ENCODE data around the gene CERKL. TPM values are rescaled to one million over a fixed set of nuclear protein-coding genes. Genes with fewer than 3 reads are reported as not detected.
A peak's percentile ranks its signal among the peaks of the same experiment; 100 is the strongest.

The CERKL gene
- polyA plus RNA-seq, 5 donors, result 7.1 to 10.6 (median 8.5) TPM

DNA sequence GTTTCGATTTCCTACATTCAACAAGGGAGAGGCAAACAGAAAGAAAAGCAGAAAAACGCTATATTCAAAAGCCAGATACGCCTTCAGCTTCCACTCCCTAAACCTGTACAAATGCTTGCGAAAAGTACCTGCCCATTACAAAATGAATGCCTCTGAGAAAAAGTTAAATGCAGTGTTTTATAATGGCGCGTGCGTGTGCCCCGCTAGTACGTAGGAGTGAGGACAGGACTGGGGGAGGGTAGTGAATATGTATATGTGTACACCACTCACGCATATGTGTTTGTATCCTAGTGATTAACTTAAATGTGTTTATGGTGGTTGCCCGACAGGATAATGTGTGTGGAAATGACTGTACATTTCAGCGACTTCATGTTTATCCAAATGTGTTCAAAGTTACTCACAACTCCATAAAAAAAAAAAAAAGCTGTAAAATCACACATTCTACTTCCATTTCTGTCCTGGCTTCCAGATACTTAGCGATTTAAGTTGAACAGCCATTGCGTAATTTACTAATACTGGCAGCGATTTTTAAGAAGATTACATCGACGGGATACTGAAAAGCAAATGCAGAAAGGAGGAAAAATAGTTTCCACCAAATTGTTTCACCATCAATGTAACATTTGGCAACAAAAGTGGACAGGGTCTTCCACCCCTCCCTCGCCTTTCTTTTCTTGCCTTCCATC lies 22.1 kb upstream of the CERKL start:
- DNase-seq, result no peak

- DNase-seq, result peak; percentile 71 to 76
These were observed 21.1 kb upstream of the CERKL start for GRCh38 chr2:181677912-181678586.

DNA sequence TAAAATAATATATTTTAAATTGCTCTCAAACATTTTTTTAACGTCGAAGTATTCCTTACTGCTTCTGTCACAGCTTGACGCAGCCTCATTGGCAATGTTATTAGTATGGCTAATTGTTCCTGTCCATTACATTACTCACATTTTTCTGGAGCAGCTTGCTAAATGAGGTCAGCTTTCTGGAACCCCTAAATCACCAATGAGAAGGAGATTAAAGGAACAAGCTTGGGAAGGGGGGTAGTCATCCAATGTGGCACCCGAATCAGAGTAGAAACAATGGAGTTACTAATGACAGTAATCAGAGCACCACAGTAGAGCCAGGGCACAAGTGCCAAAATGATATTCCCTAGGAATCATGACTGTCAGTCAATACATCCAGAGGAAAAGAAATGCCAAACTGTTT lies 18.3 kb upstream of the CERKL start:
- no peak for DNase-seq

GRCh38 chr2:181674461-181674860 lies 17.6 kb upstream of the CERKL start:
- DNase-seq, result no peak

GRCh38 chr2:181673173-181673572 lies 16.3 kb upstream of the CERKL start:
- DNase-seq, result no peak

DNA sequence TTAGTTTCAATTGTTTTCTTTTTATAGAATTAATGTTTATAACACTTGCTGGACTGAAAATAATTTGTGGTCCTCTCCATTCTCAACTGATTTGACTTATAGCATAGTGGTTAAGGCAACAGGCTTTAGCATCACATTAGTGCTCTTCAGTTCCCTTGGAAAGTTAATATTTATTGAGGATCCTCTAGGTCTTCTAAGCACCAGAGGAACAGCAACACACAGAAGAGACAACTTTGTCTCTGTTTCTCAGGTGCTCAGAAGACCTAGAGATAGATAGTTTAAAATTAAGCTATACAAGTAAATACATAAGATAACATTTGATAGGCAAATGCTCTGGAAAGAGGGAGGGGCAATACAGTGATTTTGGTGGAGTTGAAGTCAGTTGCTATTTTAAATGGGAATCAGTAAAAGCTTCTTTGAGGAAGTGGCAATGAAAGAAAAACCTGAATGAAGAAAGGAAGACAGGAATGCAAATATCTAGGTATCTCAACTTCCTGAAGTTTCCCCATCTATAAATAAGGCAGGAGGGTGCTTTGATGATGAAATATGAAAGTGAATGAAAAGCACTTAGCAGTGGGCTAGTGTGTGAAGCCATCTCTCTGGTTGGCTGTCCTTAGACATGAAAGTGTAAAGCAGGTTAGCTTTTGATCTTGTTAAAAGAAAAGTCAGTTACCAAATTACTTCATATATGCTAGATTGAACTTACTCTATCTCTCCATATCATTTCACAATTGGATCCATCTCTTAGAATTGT lies 15.5 kb upstream of the CERKL start:
- DNase-seq, result no peak

DNA sequence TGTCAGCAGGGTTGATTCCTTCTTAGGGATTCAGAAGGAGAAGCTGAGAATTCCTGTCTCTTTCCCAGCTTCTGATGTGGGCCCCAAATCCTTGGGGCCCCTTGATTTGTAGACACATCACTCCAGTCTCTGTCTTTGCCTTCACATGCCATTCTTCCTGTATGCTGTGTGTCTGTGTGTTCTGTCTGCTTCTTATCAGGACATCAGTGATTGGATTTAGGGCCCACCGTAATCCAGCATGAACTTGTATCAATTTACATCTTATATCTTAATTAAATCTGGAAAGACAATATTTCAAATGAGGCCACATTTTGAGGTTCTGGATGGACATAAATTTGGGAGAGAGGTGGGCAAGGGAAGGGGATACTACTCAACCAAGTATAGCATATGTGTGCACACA lies 13.7 kb upstream of the CERKL start:
- DNase-seq, result no peak

GRCh38 chr2:181667234-181667633 lies 10.3 kb upstream of the CERKL start:
- no peak for DNase-seq

DNA sequence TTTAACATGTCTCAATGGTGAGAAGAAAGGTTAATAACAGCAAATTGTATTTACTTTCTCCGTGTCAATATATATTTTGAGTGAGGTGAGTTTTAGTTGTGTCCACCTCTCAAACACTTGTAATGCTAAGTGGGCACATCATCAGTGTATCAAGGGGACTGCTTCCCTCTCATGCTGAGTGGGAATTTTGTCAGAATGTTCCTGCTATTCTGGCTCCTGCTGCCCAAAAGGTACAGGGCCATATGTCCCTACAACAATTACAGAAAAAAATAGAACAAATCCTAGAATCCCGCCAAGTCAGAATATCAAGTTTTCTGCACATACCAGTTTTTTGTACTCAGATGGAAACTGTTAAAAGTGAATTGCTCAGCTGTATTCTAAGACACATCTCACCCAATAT lies 5.4 kb upstream of the CERKL start:
- no peak for DNase-seq

- DNase-seq, result no peak
These were observed 3.3 kb upstream of the CERKL start for GRCh38 chr2:181660181-181660580.

GRCh38 chr2:181658444-181658843 lies 1.5 kb upstream of the CERKL start:
- no peak for DNase-seq

DNA sequence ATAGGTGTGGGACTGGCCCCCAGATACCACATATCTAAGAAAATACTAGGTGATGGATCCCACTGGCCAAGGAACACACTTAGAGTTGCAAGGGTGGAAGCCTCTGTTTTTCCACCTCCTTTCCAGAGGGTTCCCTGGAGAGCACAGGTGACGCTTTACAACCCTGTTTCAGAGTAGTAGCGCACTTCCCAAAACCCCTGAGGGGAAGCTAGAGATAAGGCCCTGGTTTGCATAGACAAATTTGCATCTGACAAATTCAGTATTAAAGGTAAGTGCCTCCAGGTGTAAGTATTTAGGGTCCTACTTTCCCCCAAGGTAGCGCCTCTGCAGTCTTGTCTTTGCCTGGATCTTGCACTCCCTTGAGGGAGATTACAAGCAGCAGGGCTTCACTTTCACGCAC lies 474 bp upstream of the CERKL start:
- no peak for DNase-seq

DNA sequence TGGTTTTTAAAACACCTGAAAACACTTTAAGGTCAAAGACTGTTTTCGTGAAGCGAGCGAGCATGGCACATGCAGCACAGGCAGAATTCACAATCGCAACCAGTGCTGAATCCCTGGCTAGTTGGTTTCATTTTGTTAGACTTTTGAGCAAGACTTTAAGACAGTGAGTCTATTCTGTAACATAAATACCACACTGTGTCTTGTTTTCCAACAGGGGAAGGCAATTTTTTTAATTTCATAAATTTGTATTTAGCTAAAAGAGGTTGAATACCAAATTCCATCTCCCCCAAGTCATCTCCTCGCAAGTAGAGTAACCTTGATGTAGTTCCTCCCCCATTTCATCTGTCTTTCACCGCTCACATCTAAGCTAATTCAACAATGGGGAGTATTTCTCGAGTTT lies 1.4 kb downstream of the CERKL start:
- no peak for DNase-seq

DNA sequence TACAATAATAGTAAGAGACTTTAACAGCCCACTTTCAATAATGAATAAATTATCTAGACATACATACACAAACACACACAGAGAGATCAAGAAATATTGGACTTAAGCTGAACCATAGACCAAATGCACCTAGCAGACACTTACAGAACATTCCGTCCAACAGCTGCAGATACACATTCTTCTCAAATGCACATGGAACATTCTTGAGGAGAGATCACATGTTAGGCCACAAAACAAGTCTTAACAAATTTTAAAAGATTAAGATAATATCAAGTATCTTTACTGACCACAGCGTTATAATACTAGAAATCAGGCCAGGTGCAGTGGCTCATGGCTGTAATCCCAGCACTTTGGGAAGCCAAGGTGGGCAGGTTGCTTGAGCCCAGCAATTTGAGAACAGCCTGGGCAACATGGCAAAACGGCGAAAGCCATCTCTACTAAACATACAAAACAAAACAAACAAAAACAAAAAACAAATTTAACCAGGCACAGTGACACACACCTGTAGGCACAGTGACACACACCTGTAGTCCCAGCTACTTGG lies 7.4 kb downstream of the CERKL start:
- no peak for DNase-seq

DNA sequence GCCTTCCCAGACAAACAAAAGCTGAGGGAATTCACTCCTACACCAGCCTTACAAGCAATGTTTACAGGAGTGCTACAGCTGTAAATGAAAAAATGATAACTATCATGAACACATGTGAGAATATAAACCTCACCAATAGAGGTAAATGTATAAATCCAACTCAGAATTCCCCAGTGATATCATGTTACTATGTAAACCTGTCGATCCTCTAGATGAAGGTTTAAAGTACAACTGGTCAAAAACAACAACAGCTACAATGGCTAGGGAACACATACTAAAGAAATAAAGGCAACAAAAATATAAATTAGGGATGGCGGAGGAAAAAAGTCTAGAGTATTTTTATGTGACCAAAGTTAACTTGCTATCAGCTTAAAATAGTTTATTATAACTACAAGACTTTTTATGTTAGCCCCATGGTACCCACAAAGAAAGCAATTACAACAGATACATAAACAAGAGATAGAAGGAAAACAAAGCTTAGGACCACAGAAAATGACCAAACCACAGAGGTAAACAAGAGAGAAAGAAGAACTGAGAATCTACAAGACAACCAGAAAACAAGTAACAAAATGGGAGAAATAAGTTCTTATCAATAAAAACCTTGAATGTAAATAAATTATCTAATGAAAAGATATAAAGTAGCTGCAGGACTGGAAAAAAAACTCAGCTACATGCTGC lies 8.3 kb downstream of the CERKL start:
- DNase-seq, result no peak

GRCh38 chr2:181646415-181646987 lies 10.4 kb downstream of the CERKL start:
- DNase-seq, result no peak

DNA sequence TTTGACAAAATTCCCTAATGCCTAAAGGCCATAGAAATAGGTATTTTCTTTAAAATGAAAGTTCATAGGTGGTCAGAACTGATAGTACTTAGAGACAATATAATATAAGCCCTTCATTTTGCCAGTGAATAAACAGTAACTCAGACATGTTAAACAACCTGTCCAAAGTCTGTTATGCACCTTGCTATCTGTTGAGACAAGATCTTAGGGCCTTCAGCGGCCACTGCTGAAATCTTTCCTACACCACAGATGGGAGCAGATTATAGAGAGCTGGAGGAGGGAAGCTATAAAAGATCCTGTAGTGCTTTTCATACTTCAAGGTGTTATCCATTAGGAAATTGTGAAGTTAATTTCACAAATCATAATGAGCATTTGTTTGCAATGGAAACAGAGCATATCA lies 13.8 kb downstream of the CERKL start:
- DNase-seq, result no peak

DNA sequence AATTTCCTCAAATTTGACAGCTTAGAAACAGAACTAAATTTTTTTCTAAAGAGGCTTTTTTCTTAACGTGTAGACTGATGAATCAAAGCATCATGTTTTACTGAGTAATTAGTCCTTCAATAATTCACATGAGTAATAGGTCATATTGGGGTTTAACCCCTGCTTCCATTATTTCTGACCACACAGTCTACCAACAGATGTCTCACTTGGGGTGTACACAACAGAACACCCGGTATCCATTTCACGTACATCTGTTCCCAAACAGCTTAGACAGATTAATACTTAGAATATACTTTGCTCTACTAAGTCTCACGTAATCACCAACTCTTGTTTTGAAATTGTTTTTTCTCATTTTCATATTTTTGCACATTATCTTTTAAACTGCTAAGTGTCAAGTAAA lies 14.8 kb downstream of the CERKL start:
- DNase-seq, result no peak

GRCh38 chr2:181639686-181640085 lies 17.2 kb downstream of the CERKL start:
- no peak for DNase-seq

DNA sequence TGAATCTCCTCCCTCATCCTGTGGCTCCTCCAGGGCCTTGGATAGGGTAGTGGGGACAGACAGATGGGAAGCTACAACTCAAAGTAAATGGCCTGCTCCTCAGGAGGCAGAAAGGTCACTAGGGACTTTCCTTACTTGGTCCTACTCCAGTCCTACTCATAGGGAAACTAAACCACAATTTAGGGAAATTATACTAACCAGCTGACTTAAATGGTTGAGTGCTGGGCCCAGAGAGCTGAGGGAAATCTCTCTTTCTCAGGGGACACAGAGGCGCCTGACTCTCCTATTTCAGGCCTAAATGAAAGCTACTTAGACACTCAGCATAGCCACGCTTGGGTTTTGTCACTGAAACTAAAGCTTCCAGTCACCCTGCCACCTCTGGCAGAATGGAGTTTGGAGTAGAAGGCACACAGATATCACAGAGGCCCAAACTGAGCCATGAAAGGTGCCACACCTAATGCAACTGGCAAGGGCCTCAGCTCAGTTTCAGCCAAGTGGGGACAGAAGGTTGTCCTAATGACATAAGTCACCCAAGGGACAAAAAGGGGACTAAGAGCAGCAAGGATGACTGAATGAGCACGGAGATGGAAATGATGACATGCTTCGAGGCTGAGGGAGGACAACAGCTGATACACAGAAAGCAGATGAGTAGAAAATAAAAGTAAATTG lies 24.0 kb downstream of the CERKL start:
- no peak for DNase-seq
